MV-4-11 (cell line): Measurements from ENCODE around the gene NUP93.

ENCODE experiments used
- DNase-seq: peaks from one replicate; lab custom pipeline; 2025; lab: John Stamatoyannopoulos, UW

Gene NUP93

DNA sequence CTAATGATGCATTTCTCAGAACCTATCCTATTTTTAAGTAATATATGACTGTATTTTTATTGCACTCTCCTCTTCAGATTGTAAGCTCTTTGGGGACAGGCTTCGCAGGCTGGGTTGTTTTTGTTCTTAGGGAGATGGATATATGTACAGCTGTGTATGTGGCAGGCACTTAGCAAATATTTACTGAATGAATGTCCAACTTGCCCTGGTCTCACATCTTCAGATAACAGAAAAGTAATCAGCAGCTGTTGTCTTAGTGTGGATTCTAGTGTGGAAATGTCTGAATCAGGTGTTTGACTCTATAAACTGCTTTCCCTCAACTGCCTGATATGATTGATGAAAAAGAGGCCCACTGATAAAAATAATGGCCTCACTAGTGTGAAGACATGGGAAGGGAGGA is 88.0 kb downstream of the NUP93 start:
- DNase-seq: no peak

GRCh38 chr16:56823081-56823733 is 93.3 kb downstream of the NUP93 start:
- no peak for DNase-seq

DNA sequence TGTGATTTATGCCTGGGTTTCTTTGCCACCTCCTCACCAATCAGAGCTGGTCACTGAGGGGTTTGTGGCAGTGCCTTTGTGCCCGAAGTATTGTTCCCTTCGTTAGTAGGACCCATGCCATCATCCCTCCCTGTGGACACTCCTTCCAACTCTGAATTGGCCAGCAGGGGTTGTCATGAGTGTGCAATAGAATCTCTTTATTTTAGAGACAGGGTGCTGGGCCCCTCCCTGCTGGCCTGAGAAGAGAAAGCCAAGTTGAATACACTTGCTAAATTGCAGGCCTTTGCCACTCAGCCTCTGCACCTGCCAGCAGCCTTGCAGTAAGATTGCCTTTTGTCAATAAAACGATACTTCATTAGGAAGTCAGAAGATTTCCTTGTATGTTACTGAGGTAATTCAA is 94.4 kb downstream of the NUP93 start:
- DNase-seq: no peak

DNA sequence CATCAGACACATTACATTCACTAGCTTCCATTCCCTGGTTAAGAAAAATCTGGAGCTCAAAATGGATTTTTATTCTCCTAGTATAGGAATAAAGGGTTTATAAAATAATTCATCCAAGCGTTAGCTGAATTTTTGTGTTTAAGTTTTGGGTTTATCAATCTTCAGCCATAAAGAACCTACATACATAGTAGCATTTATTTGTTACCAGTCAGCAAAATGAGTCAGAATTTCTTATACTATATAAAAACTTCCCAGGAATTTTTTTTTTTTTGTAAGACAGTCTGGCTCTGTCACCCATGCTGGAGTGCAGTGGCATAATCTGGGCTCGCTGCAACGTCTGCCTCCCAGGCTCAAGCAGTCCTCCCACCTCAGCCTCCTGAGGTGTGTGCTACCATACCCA is 94.9 kb downstream of the NUP93 start:
- no peak for DNase-seq

GRCh38 chr16:56825826-56826225 is 95.9 kb downstream of the NUP93 start:
- DNase-seq: no peak

GRCh38 chr16:56828647-56829046 is 98.7 kb downstream of the NUP93 start:
- DNase-seq: no peak

GRCh38 chr16:56830669-56831068 is 100.7 kb downstream of the NUP93 start:
- no peak for DNase-seq

- DNase-seq: no peak
These were observed 102.8 kb downstream of the NUP93 start for GRCh38 chr16:56832768-56833167.

GRCh38 chr16:56833243-56833970 is 103.5 kb downstream of the NUP93 start:
- DNase-seq: peak; percentile 66

GRCh38 chr16:56835320-56835719 is 105.4 kb downstream of the NUP93 start:
- DNase-seq: no peak

GRCh38 chr16:56836410-56837230 is 106.7 kb downstream of the NUP93 start:
- DNase-seq: no peak

GRCh38 chr16:56838622-56839337 is 108.9 kb downstream of the NUP93 start:
- DNase-seq: no peak

GRCh38 chr16:56841233-56841632 is 111.3 kb downstream of the NUP93 start:
- no peak for DNase-seq

DNA sequence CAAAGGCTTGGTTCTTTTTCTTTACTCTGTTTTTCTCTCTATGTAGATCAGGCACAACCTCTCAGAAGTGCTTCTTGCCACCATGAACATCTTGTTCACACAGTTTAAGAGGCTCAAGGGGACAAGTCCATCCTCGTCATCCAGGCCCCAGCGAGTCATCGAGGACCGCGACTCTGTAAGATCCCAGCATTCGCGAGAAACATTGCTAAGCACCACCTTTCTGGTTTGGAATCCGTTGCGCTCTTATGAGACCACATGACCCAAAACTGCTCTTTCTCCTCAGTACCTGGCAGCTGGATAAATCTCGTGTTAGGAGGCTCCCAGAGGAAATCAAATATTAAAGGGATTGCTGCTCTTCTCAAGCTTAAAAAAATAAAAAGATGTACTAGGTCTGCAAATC is 111.7 kb downstream of the NUP93 start:
- DNase-seq: no peak

GRCh38 chr16:56842133-56842532 is 112.2 kb downstream of the NUP93 start:
- DNase-seq: no peak

DNA sequence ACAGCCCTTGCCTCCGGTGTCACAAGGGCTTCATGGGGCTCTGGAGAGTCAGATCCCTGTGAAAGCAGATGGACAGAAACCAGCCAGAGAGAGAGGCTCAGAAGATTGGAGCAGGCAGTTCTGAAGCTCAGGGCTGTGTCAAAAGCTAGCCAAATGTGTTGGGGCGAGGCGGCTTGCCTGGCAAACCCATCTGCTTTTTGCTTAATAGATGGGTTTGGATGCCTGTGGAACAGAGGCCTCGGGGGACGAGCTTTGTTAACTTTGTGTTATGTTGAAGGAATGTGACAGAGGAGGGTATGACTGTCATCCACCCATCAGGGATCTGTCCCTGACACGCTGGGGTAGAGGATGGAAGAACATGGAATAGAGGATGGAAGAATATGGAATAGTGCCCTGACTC is 114.1 kb downstream of the NUP93 start:
- DNase-seq: no peak

- peak; percentile 66 for DNase-seq
These were observed 117.4 kb downstream of the NUP93 start for GRCh38 chr16:56847173-56847910.

DNA sequence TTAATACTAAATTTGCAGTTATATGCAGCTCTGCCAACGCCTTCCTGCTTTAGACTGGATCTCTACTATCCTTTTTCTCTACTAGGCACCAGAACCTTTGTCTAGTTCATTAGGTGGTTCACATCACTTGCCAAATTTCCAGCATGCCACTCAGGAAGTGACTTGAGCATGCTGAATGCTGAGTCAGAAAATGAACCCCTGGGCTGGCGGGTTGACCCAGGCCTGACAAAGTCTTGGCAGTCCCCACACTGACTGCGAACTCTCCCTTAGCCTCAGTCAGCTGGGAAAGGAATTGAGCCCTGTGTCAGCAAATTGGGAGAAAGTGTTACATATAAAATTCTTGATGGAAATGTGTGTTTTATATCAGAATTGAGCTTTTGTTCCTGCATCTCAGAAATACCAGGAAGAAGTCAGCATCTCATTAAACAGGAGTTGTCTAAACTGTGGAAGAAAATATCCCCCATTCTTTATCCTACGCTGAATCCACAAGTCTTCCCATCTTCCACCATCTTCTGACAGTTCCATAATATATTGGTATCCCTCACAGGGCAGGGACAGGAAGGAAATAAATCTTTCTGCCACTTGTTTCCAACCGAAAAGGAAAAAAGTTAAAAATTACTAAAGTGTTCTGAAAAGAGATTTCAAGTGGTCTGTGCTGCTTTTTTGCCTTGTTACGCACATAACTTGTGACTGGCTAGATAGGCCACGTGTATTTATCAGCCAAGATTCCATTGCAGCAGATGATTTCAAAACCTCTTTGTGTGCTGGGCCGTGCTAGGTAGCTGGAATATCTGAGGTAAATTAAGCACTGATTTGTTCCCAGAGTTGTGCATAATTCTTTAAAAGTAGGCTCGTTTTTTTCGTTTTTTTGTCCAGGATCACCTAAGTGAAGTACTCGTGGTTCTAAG is 118.4 kb downstream of the NUP93 start:
- DNase-seq: no peak

GRCh38 chr16:56848955-56849689 is 119.2 kb downstream of the NUP93 start:
- no peak for DNase-seq
